HepG2 (cell line): Measurements from ENCODE around the gene THSD8. TPM values are rescaled to one million over a fixed set of nuclear protein-coding genes. Genes with fewer than 3 reads are reported as not detected.
A peak's percentile ranks its signal among the peaks of the same experiment; 100 is the strongest.

ENCODE experiments used
- CTCF ChIP-seq: sonication (generic); formaldehyde crosslinking; IDR thresholded peaks from 2 replicates; pipeline ENCODE4 v1.5.0; 2020; ENCODE audit warnings: mild to moderate bottlenecking, missing genetic modification reagents, moderate library complexity
- HMGXB4 ChIP-seq, 2 experiments: sonication (generic) in 1 of 2; formaldehyde crosslinking in 1 of 2; IDR thresholded peaks; 2 replicates each; pipeline versions ENCODE4 v1.4.0 to v1.6.1; 2018 to 2020; ENCODE audit warnings: missing genetic modification reagents in 2 of 2, borderline replicate concordance in 1 of 2, low read depth in 1 of 2, mild to moderate bottlenecking in 1 of 2, missing biosample characterization in 1 of 2
- HNF4A ChIP-seq: sonication (generic); formaldehyde crosslinking; IDR thresholded peaks from 2 replicates; pipeline ENCODE4 v1.4.0; 2020; ENCODE audit warnings: missing genetic modification reagents
- HNRNPL ChIP-seq: fragments of 200-400 bp; formaldehyde crosslinking; IDR thresholded peaks from 2 replicates; pipeline ENCODE4 v1.6.1; 2017; ENCODE audit warnings: mild to moderate bottlenecking, low read depth, low read length
- HNRNPLL ChIP-seq: fragments of 200-400 bp; formaldehyde crosslinking; IDR thresholded peaks from 2 replicates; pipeline ENCODE4 v1.6.1; 2017; ENCODE audit warnings: mild to moderate bottlenecking, low read depth, low read length; ENCODE audit not compliant: poor library complexity, severe bottlenecking
- HOXA3 ChIP-seq: sonication (generic); formaldehyde crosslinking; IDR thresholded peaks from 2 replicates; pipeline ENCODE4 v1.5.0; 2020; ENCODE audit warnings: missing genetic modification reagents
- PATZ1 ChIP-seq: sonication (generic); formaldehyde crosslinking; IDR thresholded peaks from 2 replicates; pipeline ENCODE4 v1.4.0; 2020; ENCODE audit warnings: missing genetic modification reagents
- POLR2A ChIP-seq, 2 experiments: IDR thresholded peaks; 2 replicates each; pipeline ENCODE4 v1.6.1; 2011; ENCODE audit warnings: low read depth in 2 of 2, low read length in 2 of 2, mild to moderate bottlenecking in 1 of 2, moderate library complexity in 1 of 2; ENCODE audit not compliant: insufficient read depth in 1 of 2
- SP1 ChIP-seq, 2 experiments: fragments of 450-650 bp in 1 of 2; sonication (generic) in 1 of 2; formaldehyde crosslinking in 1 of 2; IDR thresholded peaks; 2 replicates each; pipeline versions ENCODE4 v1.4.0 to v1.6.1; 2016 to 2020; ENCODE audit warnings: missing genetic modification reagents in 1 of 2
- SP4 ChIP-seq: sonication (generic); formaldehyde crosslinking; IDR thresholded peaks from 2 replicates; pipeline ENCODE4 v1.8.1; 2023; ENCODE audit warnings: mild to moderate bottlenecking, missing genetic modification reagents
- SPEN ChIP-seq: sonication (generic); formaldehyde crosslinking; IDR thresholded peaks from 2 replicates; pipeline ENCODE4 v1.5.1; 2020; ENCODE audit warnings: low read depth, mild to moderate bottlenecking, missing genetic modification reagents
- ZBTB25 ChIP-seq: IDR thresholded peaks from 2 replicates; pipeline ENCODE4 v1.6.1; 2018; ENCODE audit warnings: missing genetic modification reagents
- ZNF780A ChIP-seq: sonication (generic); formaldehyde crosslinking; IDR thresholded peaks from 2 replicates; pipeline ENCODE4 v1.8.0; 2022; ENCODE audit warnings: mild to moderate bottlenecking, missing genetic modification reagents, moderate library complexity
- polyA plus RNA-seq, 8 experiments: library from polyadenylated mRNA; depleted of rRNA in 3 of 8; stranded (reverse) in 7 of 8; unstranded in 1 of 8; fragments of >200 nt; fragmentation: Illumina TruSeq in 4 of 8; extraction: Trizol in 4 of 8; gene quantifications; 2 replicates each; pipeline versions ENCODE4 v1.2.1 to v1.2.3, GENCODE V29; 2011 to 2016; ENCODE audit warnings: low read depth in 4 of 8, missing spikeins in 1 of 8, mixed read lengths in 1 of 8; ENCODE audit not compliant: insufficient read depth in 1 of 8
- total RNA-seq, 5 experiments: library from RNA; depleted of rRNA; stranded (reverse); fragments of >200 nt; fragmentation: Illumina TruSeq; extraction: Trizol; gene quantifications; 2 replicates each; pipeline ENCODE4 v1.2.3, GENCODE V29; 2016; ENCODE audit warnings: low read depth in 1 of 5

The THSD8 gene
- total and polyA plus RNA-seq, 2 of the 13 experiments (the other 11 are each of a cell fraction or from before 2014, with no cell fraction given), result 4.8 to 14.9 TPM

- TF ChIP-seq SP4 (CRISPR knock-in tag) (0 out of 2 replicates have a peak, but pooled peaks have one; percentile 41), HMGXB4 (CRISPR knock-in tag; IDR thresholded peaks at IDR 0.05; ENCODE audit: borderline replicate concordance in 1 of 2, low read depth in 1 of 2) (peak in 1 of 2 experiments; percentile 31; a peak in 1 of 4 replicates), ZBTB25 (CRISPR knock-in tag) (no peak), HNRNPLL (peak; percentile 70), HNF4A (CRISPR knock-in tag) (peak; percentile 27; the same call in 1 of the 2 replicates), HOXA3 (CRISPR knock-in tag) (peak; percentile 20; the same call in 1 of the 2 replicates), POLR2A (IDR thresholded peaks at IDR 0.05; ENCODE audit: insufficient read depth in 1 of 2, low read depth in 2 of 2, low read length in 2 of 2) (0 out of 4 replicates have a peak, but pooled peaks of 1 of the 2 experiments have one; percentile 36), SP1 (IDR thresholded peaks at IDR 0.05) (no peak), SP1 (CRISPR knock-in tag; IDR thresholded peaks at IDR 0.05) (peak; percentile 49), PATZ1 (CRISPR knock-in tag) (peak; percentile 33; the same call in 1 of the 2 replicates), SPEN (CRISPR knock-in tag) (peak; percentile 43; the same call in 1 of the 2 replicates), ZNF780A (no peak), HNRNPL (peak; percentile 73; the same call in 1 of the 2 replicates), CTCF (CRISPR knock-in tag) (peak; percentile 26)
Measured at GRCh38 chr19:12828494-12828893, 26.6 kb downstream of the THSD8 start (continued).
